Measurements from ENCODE around the gene PTBP3. TPM values are rescaled to one million over a fixed set of nuclear protein-coding genes. Genes with fewer than 3 reads are reported as not detected.

The PTBP3 gene
- total and polyA plus RNA-seq, 2 of the 13 experiments (the other 11 are each of a cell fraction or from before 2014, with no cell fraction given) = 52.8 to 61.1 TPM

DNA sequence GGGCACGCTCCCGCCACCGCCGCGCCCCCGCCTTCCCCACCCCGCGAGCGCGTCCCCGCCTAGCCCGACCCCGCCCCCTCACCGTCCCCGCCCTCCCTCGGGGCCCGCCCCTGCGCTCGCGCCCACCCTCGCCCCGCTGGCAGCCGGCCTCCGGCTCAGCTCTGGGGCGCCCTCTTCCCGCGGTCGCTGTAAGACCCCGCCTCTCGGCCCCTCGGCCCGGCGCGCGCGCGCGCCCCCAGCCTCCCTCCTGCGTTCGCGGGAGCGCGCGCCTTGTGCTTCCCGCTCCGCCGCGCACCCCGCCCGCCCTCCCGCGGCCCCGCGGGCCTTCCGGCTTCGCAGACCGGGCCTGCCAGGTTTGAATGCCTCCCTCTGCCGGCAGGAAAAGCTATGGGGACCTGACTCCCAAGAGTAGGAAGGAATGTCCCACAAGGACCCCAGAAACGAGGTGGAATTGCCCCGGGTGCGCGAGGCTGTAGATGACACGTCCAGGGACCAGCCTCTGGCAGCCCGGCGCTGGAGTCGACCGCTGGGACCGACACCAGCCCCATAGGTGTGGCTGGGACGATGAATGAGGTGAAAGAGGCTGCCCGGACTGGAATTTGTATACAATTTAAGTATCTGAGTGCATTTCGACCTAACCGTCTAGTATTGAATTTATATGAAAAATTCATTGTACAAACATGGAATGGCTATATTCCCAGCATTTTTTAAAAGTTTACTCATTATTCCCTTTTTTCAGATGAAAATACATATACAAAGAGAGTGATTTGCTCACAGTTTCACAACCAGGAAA, 416 bp upstream of the PTBP3 start (continued):
- no peak for TF ChIP-seq ARID2 (CRISPR knock-in tag; IDR thresholded peaks at IDR 0.05; ENCODE audit: borderline replicate concordance)
- no peak for TF ChIP-seq TBL1XR1 (IDR thresholded peaks at IDR 0.05; ENCODE audit: borderline replicate concordance, low read length, partially characterized antibody)
- TF ChIP-seq, protein P1, sequence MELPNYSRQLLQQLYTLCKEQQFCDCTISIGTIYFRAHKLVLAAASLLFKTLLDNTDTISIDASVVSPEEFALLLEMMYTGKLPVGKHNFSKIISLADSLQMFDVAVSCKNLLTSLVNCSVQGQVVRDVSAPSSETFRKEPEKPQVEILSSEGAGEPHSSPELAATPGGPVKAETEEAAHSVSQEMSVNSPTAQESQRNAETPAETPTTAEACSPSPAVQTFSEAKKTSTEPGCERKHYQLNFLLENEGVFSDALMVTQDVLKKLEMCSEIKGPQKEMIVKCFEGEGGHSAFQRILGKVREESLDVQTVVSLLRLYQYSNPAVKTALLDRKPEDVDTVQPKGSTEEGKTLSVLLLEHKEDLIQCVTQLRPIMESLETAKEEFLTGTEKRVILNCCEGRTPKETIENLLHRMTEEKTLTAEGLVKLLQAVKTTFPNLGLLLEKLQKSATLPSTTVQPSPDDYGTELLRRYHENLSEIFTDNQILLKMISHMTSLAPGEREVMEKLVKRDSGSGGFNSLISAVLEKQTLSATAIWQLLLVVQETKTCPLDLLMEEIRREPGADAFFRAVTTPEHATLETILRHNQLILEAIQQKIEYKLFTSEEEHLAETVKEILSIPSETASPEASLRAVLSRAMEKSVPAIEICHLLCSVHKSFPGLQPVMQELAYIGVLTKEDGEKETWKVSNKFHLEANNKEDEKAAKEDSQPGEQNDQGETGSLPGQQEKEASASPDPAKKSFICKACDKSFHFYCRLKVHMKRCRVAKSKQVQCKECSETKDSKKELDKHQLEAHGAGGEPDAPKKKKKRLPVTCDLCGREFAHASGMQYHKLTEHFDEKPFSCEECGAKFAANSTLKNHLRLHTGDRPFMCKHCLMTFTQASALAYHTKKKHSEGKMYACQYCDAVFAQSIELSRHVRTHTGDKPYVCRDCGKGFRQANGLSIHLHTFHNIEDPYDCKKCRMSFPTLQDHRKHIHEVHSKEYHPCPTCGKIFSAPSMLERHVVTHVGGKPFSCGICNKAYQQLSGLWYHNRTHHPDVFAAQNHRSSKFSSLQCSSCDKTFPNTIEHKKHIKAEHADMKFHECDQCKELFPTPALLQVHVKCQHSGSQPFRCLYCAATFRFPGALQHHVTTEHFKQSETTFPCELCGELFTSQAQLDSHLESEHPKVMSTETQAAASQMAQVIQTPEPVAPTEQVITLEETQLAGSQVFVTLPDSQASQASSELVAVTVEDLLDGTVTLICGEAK (IDR thresholded peaks at IDR 0.05) = no peak
- TF ChIP-seq, protein P1 (CRISPR knock-in tag; IDR thresholded peaks at IDR 0.05) = no peak
- no peak for TF ChIP-seq KLF9 (CRISPR knock-in tag; IDR thresholded peaks at IDR 0.05; ENCODE audit: low read depth)
- TF ChIP-seq SMYD3 (CRISPR knock-in tag; IDR thresholded peaks at IDR 0.05) = no peak
- TF ChIP-seq FOSL1 (CRISPR knock-in tag; IDR thresholded peaks at IDR 0.05; ENCODE audit: borderline replicate concordance) = no peak
- TF ChIP-seq NCOA1 (CRISPR knock-in tag; IDR thresholded peaks at IDR 0.05) = no peak
- peak; percentile 41; the same call in 1 of the 2 replicates for TF ChIP-seq KDM2A (CRISPR knock-in tag; IDR thresholded peaks at IDR 0.05; ENCODE audit: borderline replicate concordance, low read depth)
- no peak for TF ChIP-seq KDM5A (IDR thresholded peaks at IDR 0.05; ENCODE audit: borderline replicate concordance, low read length)
- TF ChIP-seq BHLHE40 (IDR thresholded peaks at IDR 0.05; ENCODE audit: low read length) = no peak
- TF ChIP-seq IKZF4 (CRISPR knock-in tag; IDR thresholded peaks at IDR 0.05; ENCODE audit: borderline replicate concordance, low read depth, not compliant biosample characterization) = no peak
- peak; percentile 37 for TF ChIP-seq FOXA3 (CRISPR knock-in tag; IDR thresholded peaks at IDR 0.05)
- TF ChIP-seq FIP1L1 (IDR thresholded peaks at IDR 0.05; ENCODE audit: borderline replicate concordance, insufficient read depth, low read depth, low read length) = no peak
- TF ChIP-seq ZBTB7B (CRISPR knock-in tag; IDR thresholded peaks at IDR 0.05) = peak; percentile 23
- no peak; the same call in 1 of the 2 replicates for TF ChIP-seq ZNF687 (CRISPR knock-in tag; IDR thresholded peaks at IDR 0.05)
